Cardiac muscle cell (in vitro differentiated cells and primary cell): Measurements from ENCODE around the gene NBAS. TPM values are rescaled to one million over a fixed set of nuclear protein-coding genes. Genes with fewer than 3 reads are reported as not detected.

Experiments
- DNase-seq, 2 donors: peaks; one replicate each; pipeline versions ENCODE4 v3.0.0 to v3.0.0-alpha.2; 2010 to 2017; ENCODE audit warnings: low read depth in 1 of 2, low spot score in 1 of 2
- H3K27ac ChIP-seq: fragments of 200-600 bp; sonication (generic); 2 replicates; pipeline ENCODE4 v1.5.1; 2016
- H3K27me3 ChIP-seq: fragments of 200-600 bp; sonication (generic); 2 replicates; pipeline ENCODE4 v1.6.0; 2016; ENCODE audit warnings: control low read depth
- H3K36me3 ChIP-seq: fragments of 200-600 bp; sonication (generic); 2 replicates; pipeline ENCODE4 v1.5.1; 2016; ENCODE audit warnings: control low read depth
- H3K4me1 ChIP-seq: fragments of 200-600 bp; sonication (generic); 2 replicates; pipeline ENCODE4 v1.8.1; 2017; ENCODE audit warnings: low read depth, mild to moderate bottlenecking, mixed run types
- H3K4me3 ChIP-seq: fragments of 200-600 bp; sonication (generic); 2 replicates; pipeline ENCODE4 v1.5.1; 2016; ENCODE audit warnings: mild to moderate bottlenecking
- H3K9me3 ChIP-seq: fragments of 200-600 bp; sonication (generic); 2 replicates; pipeline ENCODE4 v1.5.1; 2017; ENCODE audit warnings: low read depth, mild to moderate bottlenecking, control low read depth
- CTCF ChIP-seq: IDR thresholded peaks from 2 replicates; pipeline ENCODE4 v1.5.1; 2012; ENCODE audit warnings: low read depth, mild to moderate bottlenecking, low read length
- polyA plus RNA-seq: library from polyadenylated mRNA; unstranded; fragments of >200 nt; fragmentation: Nextera tagmentation; extraction: Ambion mirVana; gene quantifications from 2 replicates; pipeline ENCODE4 v1.2.1, GENCODE V29; 2016
- total RNA-seq: library from RNA; depleted of rRNA; stranded (reverse); fragments of >200 nt; gene quantifications from 2 replicates; pipeline ENCODE4 v1.2.3, GENCODE V29; 2016

Gene NBAS
- total and polyA plus RNA-seq, 2 experiments from 2014 or later = 32.4 to 74.8 TPM

- no peaks in the 10 kb centered on the region for H3K9me3 ChIP-seq
- no peaks in the 10 kb centered on the region for H3K27me3 ChIP-seq
- H3K4me3 ChIP-seq = no peak overlapping the region
- no peak for TF ChIP-seq CTCF
- H3K36me3 ChIP-seq = peaks cover 22% of the 10 kb centered on the region
- no peaks in the 10 kb centered on the region for H3K4me1 ChIP-seq
- no peak for DNase-seq
- no peak overlapping the region for H3K27ac ChIP-seq
These were observed 12.2 kb downstream of the NBAS start for GRCh38 chr2:15548974-15549373.

- Histone ChIP-seq H3K27ac (no peak overlapping the region), H3K27me3 (no peaks in the 10 kb centered on the region), H3K36me3 (peaks cover 13% of the 10 kb centered on the region)
These were observed 13.8 kb downstream of the NBAS start for GRCh38 chr2:15547115-15547876.

GRCh38 chr2:15546297-15547098 lies 14.6 kb downstream of the NBAS start:
- no peak overlapping the region for H3K4me3 ChIP-seq
- H3K27me3 ChIP-seq = no peaks in the 10 kb centered on the region
- no peak overlapping the region for H3K27ac ChIP-seq
- no peak for DNase-seq
- H3K36me3 ChIP-seq = peaks cover 6% of the 10 kb centered on the region
- no peaks in the 10 kb centered on the region for H3K9me3 ChIP-seq
- TF ChIP-seq CTCF = peak; percentile 26
- H3K4me1 ChIP-seq = peaks cover 9% of the 10 kb centered on the region

More at GRCh38 chr2:15547115-15547876, 13.8 kb downstream of the NBAS start:
- no peak for DNase-seq
- no peak for TF ChIP-seq CTCF
- Histone ChIP-seq H3K4me1 (peaks cover 9% of the 10 kb centered on the region), H3K4me3 (no peak overlapping the region), H3K9me3 (no peaks in the 10 kb centered on the region)

- Histone ChIP-seq H3K4me1 (peaks cover 9% of the 10 kb centered on the region), H3K36me3 (peaks cover 4% of the 10 kb centered on the region), H3K9me3 (no peaks in the 10 kb centered on the region), H3K27me3 (no peaks in the 10 kb centered on the region), H3K27ac (no peak overlapping the region), H3K4me3 (no peak overlapping the region)
- no peak for DNase-seq
- TF ChIP-seq CTCF = no peak
These were observed 16.9 kb downstream of the NBAS start for GRCh38 chr2:15544227-15544626.

GRCh38 chr2:15543541-15543940 lies 17.6 kb downstream of the NBAS start:
- no peak for TF ChIP-seq CTCF
- H3K27ac ChIP-seq = peak overlapping the region; percentile 78
- H3K4me3 ChIP-seq = no peak overlapping the region
- no peaks in the 10 kb centered on the region for H3K27me3 ChIP-seq
- H3K9me3 ChIP-seq = no peaks in the 10 kb centered on the region
- H3K4me1 ChIP-seq = peaks cover 9% of the 10 kb centered on the region
- DNase-seq = no peak
- no peaks in the 10 kb centered on the region for H3K36me3 ChIP-seq
